Endothelial cell of umbilical vein (primary cell): Measurements from ENCODE around the gene PTPN14. TPM values are rescaled to one million over a fixed set of nuclear protein-coding genes. Genes with fewer than 3 reads are reported as not detected.

Experiments
- BruUV-seq: library from RNA; stranded (reverse); fragments of 400-500 nt; replicated peaks from 2 replicates; lab custom pipeline; 2021; lab: Mats Ljungman, UMichigan
- CTCF ChIA-PET: fragments of 300-600, 350-600 bp; sonication (Branson Sonifier 250); formaldehyde crosslinking; loops from one replicate; lab custom pipeline; 2021; ENCODE audit warnings: antibody characterized with exemption, inconsistent platforms; lab: Charles Lee
- POLR2A ChIA-PET: fragments of 300-600, 350-600 bp; sonication (Branson Sonifier 250); formaldehyde crosslinking; loops from one replicate; lab custom pipeline; 2021; ENCODE audit warnings: antibody characterized with exemption, inconsistent platforms; lab: Charles Lee
- DNase-seq: peaks from one replicate; pipeline ENCODE4 v3.0.0-alpha.2; 2011; ENCODE audit warnings: low read depth, low spot score
- FAIRE-seq: peaks from 2 replicates; lab custom pipeline; 2011; peaks lifted over from hg19 to GRCh38; lab: Jason Lieb, UNC
- H2AFZ ChIP-seq: 2 replicates; pipeline ENCODE4 v1.6.0; 2012; ENCODE audit warnings: low read depth, low read length, control low read depth, inconsistent platforms
- H3K27ac ChIP-seq: 2 replicates; pipeline ENCODE4 v1.5.1; 2011; ENCODE audit warnings: low read depth, mild to moderate bottlenecking, control low read depth, low read length, moderate library complexity; ENCODE audit not compliant: insufficient read depth
- H3K27me3 ChIP-seq, 2 experiments: 2 replicates each; pipeline versions ENCODE4 v1.6.0 to v1.6.1; 2011; ENCODE audit warnings: low read length in 2 of 2, mixed read lengths in 1 of 2; ENCODE audit not compliant: control insufficient read depth in 2 of 2, insufficient read depth in 2 of 2
- H3K36me3 ChIP-seq, 2 experiments: 2 replicates in 1 of 2; 3 replicates in 1 of 2; pipeline ENCODE4 v1.5.1; 2011; ENCODE audit warnings: low read length in 2 of 2, mild to moderate bottlenecking in 1 of 2, moderate library complexity in 1 of 2; ENCODE audit not compliant: control insufficient read depth in 2 of 2, insufficient read depth in 2 of 2; ENCODE audit errors: extremely low read depth in 1 of 2
- H3K4me1 ChIP-seq: 3 replicates; pipeline ENCODE4 v1.5.1; 2011; ENCODE audit warnings: mild to moderate bottlenecking, low read length; ENCODE audit not compliant: control insufficient read depth, insufficient read depth; ENCODE audit errors: extremely low read depth
- H3K4me2 ChIP-seq: 2 replicates; pipeline ENCODE4 v1.6.1; 2011; ENCODE audit warnings: low read length, control low read depth, mixed read lengths; ENCODE audit not compliant: insufficient read depth
- H3K4me3 ChIP-seq, 3 experiments: fragments of 200-600 bp in 1 of 3; sonication (generic), shearing (Covaris generic) in 1 of 3; replicated peaks in 1 of 3; 2 replicates each; pipeline ENCODE4 v1.5.1; 2011 to 2016; ENCODE audit warnings: control low read depth in 3 of 3, low read length in 3 of 3, mild to moderate bottlenecking in 2 of 3, inconsistent platforms in 1 of 3, low read depth in 1 of 3, moderate library complexity in 1 of 3; ENCODE audit not compliant: insufficient read depth in 1 of 3
- H3K79me2 ChIP-seq: 2 replicates; pipeline ENCODE4 v1.6.0; 2012; ENCODE audit warnings: low read length, inconsistent platforms; ENCODE audit not compliant: control insufficient read depth, insufficient read depth
- H3K9ac ChIP-seq: replicated peaks from 2 replicates; pipeline ENCODE3; 2011; ENCODE audit warnings: low read length, control low read depth; ENCODE audit not compliant: insufficient read depth; ENCODE audit errors: extremely low read depth
- H3K9me1 ChIP-seq: replicated peaks from 3 replicates; pipeline ENCODE4 v1.6.0; 2011; ENCODE audit warnings: mild to moderate bottlenecking, low read length; ENCODE audit not compliant: control insufficient read depth, insufficient read depth; ENCODE audit errors: extremely low read depth
- H3K9me3 ChIP-seq: replicated peaks from 2 replicates; pipeline ENCODE4 v1.5.1; 2012; ENCODE audit warnings: low read length, inconsistent platforms; ENCODE audit not compliant: control insufficient read depth, insufficient read depth
- H4K20me1 ChIP-seq: replicated peaks from 2 replicates; pipeline ENCODE3; 2011; ENCODE audit warnings: mild to moderate bottlenecking, low read length; ENCODE audit not compliant: control insufficient read depth, insufficient read depth; ENCODE audit errors: extremely low read depth
- CTCF ChIP-seq, 2 donors: IDR thresholded peaks; 1 replicate in 1 of 2; 2 replicates in 1 of 2; pipeline ENCODE4 v1.5.1; 2011; ENCODE audit warnings: low read length in 2 of 2, mild to moderate bottlenecking in 2 of 2, moderate library complexity in 2 of 2, control low read depth in 1 of 2, inconsistent platforms in 1 of 2, low read depth in 1 of 2; ENCODE audit not compliant: insufficient read depth in 1 of 2; ENCODE audit errors: extremely low read depth in 1 of 2
- EZH2 ChIP-seq: IDR thresholded peaks from 2 replicates; pipeline ENCODE4 v1.6.1; 2012; ENCODE audit warnings: borderline replicate concordance, low read depth, mild to moderate bottlenecking, moderate library complexity, low read length, inconsistent platforms; ENCODE audit not compliant: severe bottlenecking
- FOS ChIP-seq: IDR thresholded peaks from 2 replicates; pipeline ENCODE4 v1.6.1; 2011; ENCODE audit warnings: mild to moderate bottlenecking, low read length, moderate library complexity, borderline replicate concordance; ENCODE audit not compliant: insufficient read depth
- GATA2 ChIP-seq: IDR thresholded peaks from 2 replicates; pipeline ENCODE4 v1.7.0; 2011; ENCODE audit warnings: low read depth, mild to moderate bottlenecking, moderate library complexity, mixed read lengths, low read length; ENCODE audit not compliant: insufficient read length, insufficient read depth
- JUN ChIP-seq: IDR thresholded peaks from 2 replicates; pipeline ENCODE4 v1.6.1; 2011; ENCODE audit warnings: borderline replicate concordance, low read depth; ENCODE audit not compliant: insufficient read length, insufficient read depth
- MAX ChIP-seq: IDR thresholded peaks from 2 replicates; pipeline ENCODE4 v1.6.1; 2011; ENCODE audit not compliant: insufficient read depth, insufficient read length
- MYC ChIP-seq: IDR thresholded peaks from one replicate; pipeline ENCODE4 v1.6.1; 2011; ENCODE audit warnings: mild to moderate bottlenecking, low read depth, low read length
- POLR2A ChIP-seq: IDR thresholded peaks from 2 replicates; pipeline ENCODE4 v1.6.1; 2012; ENCODE audit warnings: low read depth, mild to moderate bottlenecking, control low read depth, low read length
- POLR2AphosphoS5 ChIP-seq: IDR thresholded peaks from 2 replicates; pipeline ENCODE4 v1.6.1; 2012; ENCODE audit warnings: low read depth, mild to moderate bottlenecking, control low read depth, low read length, moderate library complexity; ENCODE audit not compliant: insufficient read depth
- dilution Hi-C: fragments of 300-500 bp; cut with MboI; formaldehyde crosslinking; loops from one replicate; pipeline ENCODE4 v1.15.0; 2019; ENCODE audit warnings: low sequenced_read_pairs; ENCODE audit not compliant: extremely low pct_ligation_motif_present
- intact Hi-C: fragments of 100-400 bp; cut with micrococcal nuclease; formaldehyde crosslinking; loops from one replicate; pipeline ENCODE4 v1.10.0; 2022
- polyA plus RNA-seq, 4 experiments: library from polyadenylated mRNA; depleted of rRNA in 3 of 4; stranded (reverse) in 3 of 4; unstranded in 1 of 4; fragments of >200 nt; gene quantifications; 2 replicates each; pipeline versions ENCODE4 v1.2.1 to v1.2.3, GENCODE V29; 2011 to 2012; ENCODE audit warnings: missing spikeins in 1 of 4
- total RNA-seq: library from RNA; stranded (reverse); gene quantifications from 2 replicates; pipeline ENCODE4 v1.2.3, GENCODE V29; 2021

Gene PTPN14
- total and polyA plus RNA-seq, 2 donors (not counting 3 experiments of a cell fraction or from before 2014, with no cell fraction given), result 18.5 to 93.0 TPM

- CTCF ChIA-PET, result interaction anchor here (1.0 to 9.4 kb wide), 8 partner anchors 8 to 291 kb away, joined by 3 to 359 read pairs (median 4); no protein-coding TSS in a partner anchor
- Histone ChIP-seq H3K27me3 (no peaks in the 10 kb centered on the region), H2AFZ (no peak overlapping the region), H3K36me3 (no peaks in the 10 kb centered on the region), H3K27ac (no peak overlapping the region), H3K4me3 (no peak overlapping the region), H3K9me1 (no peaks in the 10 kb centered on the region), H3K9ac (no peak overlapping the region), H3K4me2 (no peak overlapping the region), H3K4me1 (no peaks in the 10 kb centered on the region), H3K9me3 (no peaks in the 10 kb centered on the region), H4K20me1 (no peaks in the 10 kb centered on the region), H3K79me2 (no peaks in the 10 kb centered on the region)
- DNase-seq, result no peak
- BruUV-seq, result no TSS peak
- POLR2A ChIA-PET, result no interaction called here
- intact Hi-C loops, result no loop called here
- dilution Hi-C loops, result loop anchor here (25.0 kb wide), 1 partner anchor 252 kb away; no protein-coding TSS in a partner anchor
- FAIRE-seq, result no peak
- TF ChIP-seq JUN (no peak), MYC (no peak), CTCF (IDR thresholded peaks at IDR 0.05; ENCODE audit: extremely low read depth in 1 of 2, insufficient read depth in 1 of 2, low read depth in 1 of 2, low read length in 2 of 2) (no peak), MAX (no peak), EZH2 (no peak), POLR2AphosphoS5 (no peak), GATA2 (no peak), FOS (no peak), POLR2A (no peak)
Observed at GRCh38 chr1:214335567-214335966, 215.8 kb downstream of the PTPN14 start.
